GM10847 (cell line): Measurements from ENCODE around the gene RECQL.

Experiments used
- POLR2A ChIP-seq: IDR thresholded peaks from 2 replicates; pipeline ENCODE4 v1.6.1; 2011; ENCODE audit not compliant: insufficient read length; ENCODE audit errors: extremely low read depth

Gene RECQL

GRCh38 chr12:21501258-21502163 lies at the start of gene RECQL, which contains the start of gene GOLT1B:
Gene RECQL (minus strand): TSS chr12:21501635. CDS start chr12:21499570, 2,065 bp downstream.
Gene GOLT1B (plus strand): TSS chr12:21501789. CDS start chr12:21501924, 135 bp downstream.
- peak; percentile 44 for TF ChIP-seq POLR2A

GRCh38 chr12:21547437-21547836 lies 46.0 kb upstream of the RECQL start:
- TF ChIP-seq POLR2A, result no peak

GRCh38 chr12:21546716-21547115 lies 45.3 kb upstream of the RECQL start:
- no peak for TF ChIP-seq POLR2A

- TF ChIP-seq POLR2A, result no peak
Measured at GRCh38 chr12:21545557-21545956, 44.1 kb upstream of the RECQL start.

- TF ChIP-seq POLR2A, result no peak
Measured at GRCh38 chr12:21543151-21543550, 41.7 kb upstream of the RECQL start.

GRCh38 chr12:21542403-21542802 lies 41.0 kb upstream of the RECQL start:
- no peak for TF ChIP-seq POLR2A

GRCh38 chr12:21541773-21542172 lies 40.3 kb upstream of the RECQL start:
- TF ChIP-seq POLR2A, result no peak

- TF ChIP-seq POLR2A, result no peak
Measured at GRCh38 chr12:21539797-21540196, 38.4 kb upstream of the RECQL start.

GRCh38 chr12:21538061-21538653 lies 36.7 kb upstream of the RECQL start:
- no peak for TF ChIP-seq POLR2A

- no peak for TF ChIP-seq POLR2A
Measured at GRCh38 chr12:21529456-21529855, 28.0 kb upstream of the RECQL start.

- TF ChIP-seq POLR2A, result no peak
Measured at GRCh38 chr12:21528953-21529352, 27.5 kb upstream of the RECQL start.

- TF ChIP-seq POLR2A, result no peak
Measured at GRCh38 chr12:21527451-21528180, 26.2 kb upstream of the RECQL start.

- no peak for TF ChIP-seq POLR2A
Measured at GRCh38 chr12:21526721-21527345, 25.4 kb upstream of the RECQL start.

GRCh38 chr12:21526053-21526452 lies 24.6 kb upstream of the RECQL start, which contains the start of gene SPX:
Gene SPX (plus strand): TSS chr12:21526296. CDS start chr12:21526473, 177 bp downstream.
- no peak for TF ChIP-seq POLR2A

- no peak for TF ChIP-seq POLR2A
Measured at GRCh38 chr12:21523148-21523547, 21.7 kb upstream of the RECQL start.
